Transverse colon (tissue), 4 donors: ENCODE results near the gene ZNF708.

Source experiments
- EP300 ChIP-seq: sonication (generic); formaldehyde crosslinking; IDR thresholded peaks from one replicate; pipeline ENCODE4 v1.6.1; 2017; ENCODE audit warnings: antibody characterized with exemption, low read depth
- POLR2A ChIP-seq: fragments of 450-650 bp; IDR thresholded peaks from one replicate; pipeline ENCODE4 v1.6.1; 2016; ENCODE audit warnings: antibody characterized with exemption, mild to moderate bottlenecking, moderate library complexity
- POLR2AphosphoS5 ChIP-seq, 3 donors: sonication (generic); formaldehyde crosslinking; IDR thresholded peaks; one replicate each; pipeline ENCODE4 v1.6.1; 2016; ENCODE audit warnings: antibody characterized with exemption in 3 of 3
- TF ChIP-seq, protein P1 (sequence below), 5 experiments: fragments of 200-600 bp in 3 of 5; fragments of 450-650 bp in 2 of 5; sonication (generic) in 3 of 5; IDR thresholded peaks; 1 replicate in 2 of 5; 2 replicates in 3 of 5; pipeline ENCODE4 v1.5.1; 2016 to 2017; ENCODE audit warnings: antibody characterized with exemption in 5 of 5, inconsistent platforms in 3 of 5, mild to moderate bottlenecking in 2 of 5, moderate library complexity in 1 of 5

DNA sequence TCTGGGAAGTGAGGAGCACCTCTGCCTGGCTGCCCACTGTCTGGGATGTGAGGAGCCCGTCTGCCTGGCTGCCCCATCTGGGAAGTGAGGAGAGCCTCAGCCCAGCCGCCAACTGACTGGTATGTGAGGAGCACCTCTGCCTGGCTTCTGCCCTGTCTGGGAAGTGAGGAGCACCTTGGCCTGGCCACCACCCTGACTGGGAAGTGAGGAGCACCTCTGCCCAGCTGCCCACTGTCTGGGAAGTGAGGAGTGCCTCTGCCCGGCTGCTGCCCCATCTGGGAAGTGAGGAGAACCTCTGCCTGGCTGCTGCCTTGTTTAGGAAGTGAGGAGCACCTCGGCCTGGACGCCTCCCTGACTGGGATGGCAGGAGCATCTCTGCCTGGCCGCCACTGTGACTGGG lies 64.8 kb downstream of the ZNF708 start:
- TF ChIP-seq, protein P1, sequence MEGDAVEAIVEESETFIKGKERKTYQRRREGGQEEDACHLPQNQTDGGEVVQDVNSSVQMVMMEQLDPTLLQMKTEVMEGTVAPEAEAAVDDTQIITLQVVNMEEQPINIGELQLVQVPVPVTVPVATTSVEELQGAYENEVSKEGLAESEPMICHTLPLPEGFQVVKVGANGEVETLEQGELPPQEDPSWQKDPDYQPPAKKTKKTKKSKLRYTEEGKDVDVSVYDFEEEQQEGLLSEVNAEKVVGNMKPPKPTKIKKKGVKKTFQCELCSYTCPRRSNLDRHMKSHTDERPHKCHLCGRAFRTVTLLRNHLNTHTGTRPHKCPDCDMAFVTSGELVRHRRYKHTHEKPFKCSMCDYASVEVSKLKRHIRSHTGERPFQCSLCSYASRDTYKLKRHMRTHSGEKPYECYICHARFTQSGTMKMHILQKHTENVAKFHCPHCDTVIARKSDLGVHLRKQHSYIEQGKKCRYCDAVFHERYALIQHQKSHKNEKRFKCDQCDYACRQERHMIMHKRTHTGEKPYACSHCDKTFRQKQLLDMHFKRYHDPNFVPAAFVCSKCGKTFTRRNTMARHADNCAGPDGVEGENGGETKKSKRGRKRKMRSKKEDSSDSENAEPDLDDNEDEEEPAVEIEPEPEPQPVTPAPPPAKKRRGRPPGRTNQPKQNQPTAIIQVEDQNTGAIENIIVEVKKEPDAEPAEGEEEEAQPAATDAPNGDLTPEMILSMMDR (IDR thresholded peaks at IDR 0.05) = no peak
- TF ChIP-seq POLR2A (no peak), EP300 (no peak), POLR2AphosphoS5 (IDR thresholded peaks at IDR 0.05) (no peak)
